ENCODE measurements around the gene GIMAP5.

GRCh38 chr7:150715293-150715692, 21.9 kb upstream of the GIMAP5 start:
- TF ChIP-seq CTCF (IDR thresholded peaks at IDR 0.05; ENCODE audit: borderline replicate concordance, extremely low read depth, low read length, poor library complexity, severe bottlenecking), result peak; percentile 29
- no peak for TF ChIP-seq EZH2 (IDR thresholded peaks at IDR 0.05; ENCODE audit: borderline replicate concordance, low read depth, low read length, severe bottlenecking)

All from DND-41 (cell line).